ENCODE results near the gene HRAS. TPM values are rescaled to one million over a fixed set of nuclear protein-coding genes. Genes with fewer than 3 reads are reported as not detected.

Gene HRAS
- total RNA-seq (2021; ENCODE audit: unreplicated experiment): 175 TPM
- polyA plus RNA-seq (2012; ENCODE audit: insufficient read length): 310 TPM
- Bru-seq, nascent RNA: percentile 67 among the genes with signal in this experiment
- percentile 77 among the genes with signal in this experiment for BruChase-seq, experiment 1, labeled RNA remaining after a 2-hour chase
- percentile 86 among the genes with signal in this experiment for BruChase-seq, experiment 2, labeled RNA remaining after a 6-hour chase
- long read RNA-seq, transcript HRAS-201 (6 exons, 894 nt): major isoform, 36 of 138 reads
- long read RNA-seq, transcript HRAS-205 (5 exons, 1,151 nt): minor isoform, 17 of 138 reads
- long read RNA-seq, transcript HRAS-211 (7 exons, 1,114 nt): minor isoform, 6 of 138 reads
- long read RNA-seq, partial matches to known transcripts: 21 of 138 reads
- long read RNA-seq, other reads (novel, unspliced or antisense): 54 of 138 reads

GRCh38 chr11:535519-536454 is at the start of gene HRAS:
Gene HRAS (minus strand): TSS chr11:535576.
- TF ChIP-seq TCF7L2 (IDR thresholded peaks at IDR 0.05; ENCODE audit: low read depth, low read length) (no peak), POLR2AphosphoS5 (IDR thresholded peaks at IDR 0.05; ENCODE audit: low read depth, low read length) (peak; percentile 89), SIN3A (IDR thresholded peaks at IDR 0.05; ENCODE audit: borderline replicate concordance, insufficient read depth, low read depth, low read length) (peak; percentile 73; the same call in 1 of the 2 replicates), CTCF (IDR thresholded peaks at IDR 0.05) (no peak)
- TF ChIP-seq, protein P1, sequence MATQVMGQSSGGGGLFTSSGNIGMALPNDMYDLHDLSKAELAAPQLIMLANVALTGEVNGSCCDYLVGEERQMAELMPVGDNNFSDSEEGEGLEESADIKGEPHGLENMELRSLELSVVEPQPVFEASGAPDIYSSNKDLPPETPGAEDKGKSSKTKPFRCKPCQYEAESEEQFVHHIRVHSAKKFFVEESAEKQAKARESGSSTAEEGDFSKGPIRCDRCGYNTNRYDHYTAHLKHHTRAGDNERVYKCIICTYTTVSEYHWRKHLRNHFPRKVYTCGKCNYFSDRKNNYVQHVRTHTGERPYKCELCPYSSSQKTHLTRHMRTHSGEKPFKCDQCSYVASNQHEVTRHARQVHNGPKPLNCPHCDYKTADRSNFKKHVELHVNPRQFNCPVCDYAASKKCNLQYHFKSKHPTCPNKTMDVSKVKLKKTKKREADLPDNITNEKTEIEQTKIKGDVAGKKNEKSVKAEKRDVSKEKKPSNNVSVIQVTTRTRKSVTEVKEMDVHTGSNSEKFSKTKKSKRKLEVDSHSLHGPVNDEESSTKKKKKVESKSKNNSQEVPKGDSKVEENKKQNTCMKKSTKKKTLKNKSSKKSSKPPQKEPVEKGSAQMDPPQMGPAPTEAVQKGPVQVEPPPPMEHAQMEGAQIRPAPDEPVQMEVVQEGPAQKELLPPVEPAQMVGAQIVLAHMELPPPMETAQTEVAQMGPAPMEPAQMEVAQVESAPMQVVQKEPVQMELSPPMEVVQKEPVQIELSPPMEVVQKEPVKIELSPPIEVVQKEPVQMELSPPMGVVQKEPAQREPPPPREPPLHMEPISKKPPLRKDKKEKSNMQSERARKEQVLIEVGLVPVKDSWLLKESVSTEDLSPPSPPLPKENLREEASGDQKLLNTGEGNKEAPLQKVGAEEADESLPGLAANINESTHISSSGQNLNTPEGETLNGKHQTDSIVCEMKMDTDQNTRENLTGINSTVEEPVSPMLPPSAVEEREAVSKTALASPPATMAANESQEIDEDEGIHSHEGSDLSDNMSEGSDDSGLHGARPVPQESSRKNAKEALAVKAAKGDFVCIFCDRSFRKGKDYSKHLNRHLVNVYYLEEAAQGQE (IDR thresholded peaks at IDR 0.05; ENCODE audit: insufficient read depth in 1 of 2, low read depth in 2 of 2, low read length in 1 of 2): 0 out of 4 replicates have a peak, but pooled peaks of 1 of the 2 experiments have one; percentile 41
- ATAC-seq (peak; percentile 83), DNase-seq (ENCODE audit: low read depth, low spot score) (peak; percentile 68)
- BruUV-seq (replicated peaks): no TSS peak
- H3K4me3 ChIP-seq (ENCODE audit: low read depth in 2 of 2, low read length in 2 of 2): peak within 1 kb of the TSS; percentile 69 to 90
- ChIA-PET POLR2A (interaction anchor here (0.6 to 1.0 kb wide), 3 partner anchors 17 to 169 kb away, joined by 3 to 11 read pairs (median 3); no protein-coding TSS in a partner anchor), CTCF (interaction anchor here (0.6 to 0.8 kb wide), 4 partner anchors 17 to 1847 kb away, joined by 3 to 4 read pairs (median 3); no protein-coding TSS in a partner anchor)
- H3K4me1 ChIP-seq (ENCODE audit: control insufficient read depth, insufficient read depth, low read length): peaks cover 35% of the 10 kb centered on the region
- in situ Hi-C loops (cut with HindIII; ENCODE audit: low pct_unique_long_range_greater_than_20kb, low sequenced_read_pairs): no loop called here
- H3K27me3 ChIP-seq (ENCODE audit: control insufficient read depth, insufficient read depth, low read length): no peaks in the 10 kb centered on the region
- intact Hi-C loops (cut with micrococcal nuclease; ENCODE audit: unreplicated experiment): no loop called here
- peak within 1 kb of the TSS; percentile 79 for H3K27ac ChIP-seq (ENCODE audit: low read length)
- H3K9me3 ChIP-seq (ENCODE audit: control insufficient read depth, insufficient read depth, low read depth, low read length): no peaks in the 10 kb centered on the region
- H3K36me3 ChIP-seq (ENCODE audit: control insufficient read depth, insufficient read depth, low read length): peaks cover 3% of the 10 kb centered on the region; the same call in 1 of the 2 replicates

DNA sequence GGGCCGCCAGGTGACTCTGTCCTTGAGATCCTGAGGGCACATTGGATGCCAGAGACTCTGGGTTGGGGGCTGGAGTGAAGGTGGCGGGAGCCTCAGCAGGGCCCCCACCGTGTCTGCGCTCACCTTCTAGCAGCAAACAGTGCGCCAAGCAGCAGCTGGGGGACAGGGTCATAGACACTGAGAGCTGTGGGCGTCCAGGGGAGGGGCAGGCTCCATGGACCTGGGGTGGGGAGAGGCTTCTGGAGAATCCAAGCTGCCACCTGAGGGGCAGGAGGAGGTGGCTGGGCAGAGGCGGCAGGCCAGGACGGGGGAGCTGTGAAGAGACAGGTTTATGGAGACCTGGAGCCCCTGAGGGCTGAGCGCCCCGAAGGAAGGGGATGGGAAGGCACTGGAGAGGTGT is 48.9 kb upstream of the HRAS start:
- ChIA-PET POLR2A (interaction anchor here (0.6 to 1.0 kb wide), 3 partner anchors 10 to 110 kb away, joined by 3 to 5 read pairs (median 4); no protein-coding TSS in a partner anchor), CTCF (no interaction called here)
- H3K27ac ChIP-seq (ENCODE audit: low read length): no peak overlapping the region
- DNase-seq (ENCODE audit: low read depth, low spot score) (no peak), ATAC-seq (no peak)
- peaks cover 10% of the 10 kb centered on the region for H3K4me1 ChIP-seq (ENCODE audit: control insufficient read depth, insufficient read depth, low read length)
- BruUV-seq (replicated peaks): no TSS peak
- TF ChIP-seq SIN3A (IDR thresholded peaks at IDR 0.05; ENCODE audit: borderline replicate concordance, insufficient read depth, low read depth, low read length): no peak
- no peak for TF ChIP-seq CTCF (IDR thresholded peaks at IDR 0.05)
- TF ChIP-seq TCF7L2 (IDR thresholded peaks at IDR 0.05; ENCODE audit: low read depth, low read length): no peak
- TF ChIP-seq POLR2AphosphoS5 (IDR thresholded peaks at IDR 0.05; ENCODE audit: low read depth, low read length): no peak
- intact Hi-C loops (cut with micrococcal nuclease; ENCODE audit: unreplicated experiment): no loop called here
- peaks cover 10% of the 10 kb centered on the region; the same call in 1 of the 2 replicates for H3K36me3 ChIP-seq (ENCODE audit: control insufficient read depth, insufficient read depth, low read length)
- no peak overlapping the region for H3K4me3 ChIP-seq (ENCODE audit: low read depth in 2 of 2, low read length in 2 of 2)
- in situ Hi-C loops (cut with HindIII; ENCODE audit: low pct_unique_long_range_greater_than_20kb, low sequenced_read_pairs): no loop called here
- no peaks in the 10 kb centered on the region for H3K9me3 ChIP-seq (ENCODE audit: control insufficient read depth, insufficient read depth, low read depth, low read length)
- no peaks in the 10 kb centered on the region for H3K27me3 ChIP-seq (ENCODE audit: control insufficient read depth, insufficient read depth, low read length)

Measured in Panc1 (cell line).